ENCODE data around the gene CIAPIN1.

DNA sequence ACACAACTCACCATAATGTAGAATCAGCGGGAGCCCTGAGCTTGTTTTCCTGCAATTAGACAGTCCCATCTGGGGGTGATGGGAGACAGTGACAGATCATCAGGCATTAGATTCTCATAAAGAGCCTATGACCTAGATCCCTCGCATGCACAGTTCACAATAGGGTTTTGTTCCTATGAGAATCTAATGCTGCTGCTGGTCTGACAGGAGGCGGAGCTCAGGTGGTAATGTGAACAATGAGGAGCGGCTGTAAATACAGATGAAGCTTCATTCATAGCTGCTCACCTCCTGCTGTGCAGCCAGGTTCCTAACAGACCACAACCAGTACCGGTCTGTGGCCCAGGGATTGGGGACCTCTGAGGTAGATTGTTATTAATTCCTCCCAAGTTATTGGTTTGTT is 42.0 kb upstream of the CIAPIN1 start:
- no peak for TF ChIP-seq EP300 (IDR thresholded peaks at IDR 0.05)
- TF ChIP-seq, protein P1, sequence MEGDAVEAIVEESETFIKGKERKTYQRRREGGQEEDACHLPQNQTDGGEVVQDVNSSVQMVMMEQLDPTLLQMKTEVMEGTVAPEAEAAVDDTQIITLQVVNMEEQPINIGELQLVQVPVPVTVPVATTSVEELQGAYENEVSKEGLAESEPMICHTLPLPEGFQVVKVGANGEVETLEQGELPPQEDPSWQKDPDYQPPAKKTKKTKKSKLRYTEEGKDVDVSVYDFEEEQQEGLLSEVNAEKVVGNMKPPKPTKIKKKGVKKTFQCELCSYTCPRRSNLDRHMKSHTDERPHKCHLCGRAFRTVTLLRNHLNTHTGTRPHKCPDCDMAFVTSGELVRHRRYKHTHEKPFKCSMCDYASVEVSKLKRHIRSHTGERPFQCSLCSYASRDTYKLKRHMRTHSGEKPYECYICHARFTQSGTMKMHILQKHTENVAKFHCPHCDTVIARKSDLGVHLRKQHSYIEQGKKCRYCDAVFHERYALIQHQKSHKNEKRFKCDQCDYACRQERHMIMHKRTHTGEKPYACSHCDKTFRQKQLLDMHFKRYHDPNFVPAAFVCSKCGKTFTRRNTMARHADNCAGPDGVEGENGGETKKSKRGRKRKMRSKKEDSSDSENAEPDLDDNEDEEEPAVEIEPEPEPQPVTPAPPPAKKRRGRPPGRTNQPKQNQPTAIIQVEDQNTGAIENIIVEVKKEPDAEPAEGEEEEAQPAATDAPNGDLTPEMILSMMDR (IDR thresholded peaks at IDR 0.05): no peak
